HG03378 (cell line): Measurements from ENCODE around the gene POU2AF3.

Experiments
- ATAC-seq: cut with Tn5 transposase; IDR thresholded peaks from one replicate; pipeline ENCODE4 v1.9.1; 2021; ENCODE audit warnings: mild to moderate bottlenecking, moderate library complexity; ENCODE audit not compliant: unreplicated experiment

Gene POU2AF3

DNA sequence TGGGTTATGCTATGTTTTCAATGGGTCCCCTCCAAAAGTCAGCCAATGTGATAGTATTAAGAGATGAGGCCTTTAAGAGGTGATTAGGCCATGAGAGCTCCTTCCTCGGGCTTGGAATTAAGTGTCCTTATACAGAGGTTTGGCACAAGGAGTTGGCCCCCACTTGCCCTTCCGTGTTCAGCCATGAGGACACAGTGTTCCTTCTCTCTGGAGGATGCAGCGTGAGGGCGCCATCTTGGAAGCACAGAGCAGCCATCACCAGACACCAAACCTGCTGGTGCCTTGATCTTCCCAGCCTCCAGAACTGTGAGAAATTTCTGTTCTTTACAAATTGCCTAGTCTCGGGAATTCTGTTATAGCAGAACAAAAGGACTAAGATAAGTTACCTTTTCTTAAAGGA lies 26.9 kb downstream of the POU2AF3 start:
- ATAC-seq: no peak

DNA sequence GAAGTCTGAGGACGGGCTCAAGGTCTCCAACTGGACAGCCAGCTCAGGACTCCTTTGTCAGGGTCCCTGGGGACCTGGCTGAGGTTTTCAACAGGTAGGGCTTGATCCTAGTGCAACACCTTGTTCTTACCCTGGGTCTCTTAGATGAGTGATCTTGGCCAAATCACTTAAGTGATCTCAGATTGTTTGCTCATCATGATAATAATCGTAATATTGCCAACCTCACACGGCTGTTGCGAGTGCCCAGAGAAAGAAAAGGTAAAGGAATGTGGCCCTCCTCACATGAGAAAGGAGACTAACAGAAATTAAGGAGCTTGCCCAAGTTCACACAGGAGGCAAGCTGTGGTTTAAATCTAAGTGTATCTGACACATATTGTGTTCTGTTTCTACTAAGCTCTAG lies 28.5 kb downstream of the POU2AF3 start:
- no peak for ATAC-seq

DNA sequence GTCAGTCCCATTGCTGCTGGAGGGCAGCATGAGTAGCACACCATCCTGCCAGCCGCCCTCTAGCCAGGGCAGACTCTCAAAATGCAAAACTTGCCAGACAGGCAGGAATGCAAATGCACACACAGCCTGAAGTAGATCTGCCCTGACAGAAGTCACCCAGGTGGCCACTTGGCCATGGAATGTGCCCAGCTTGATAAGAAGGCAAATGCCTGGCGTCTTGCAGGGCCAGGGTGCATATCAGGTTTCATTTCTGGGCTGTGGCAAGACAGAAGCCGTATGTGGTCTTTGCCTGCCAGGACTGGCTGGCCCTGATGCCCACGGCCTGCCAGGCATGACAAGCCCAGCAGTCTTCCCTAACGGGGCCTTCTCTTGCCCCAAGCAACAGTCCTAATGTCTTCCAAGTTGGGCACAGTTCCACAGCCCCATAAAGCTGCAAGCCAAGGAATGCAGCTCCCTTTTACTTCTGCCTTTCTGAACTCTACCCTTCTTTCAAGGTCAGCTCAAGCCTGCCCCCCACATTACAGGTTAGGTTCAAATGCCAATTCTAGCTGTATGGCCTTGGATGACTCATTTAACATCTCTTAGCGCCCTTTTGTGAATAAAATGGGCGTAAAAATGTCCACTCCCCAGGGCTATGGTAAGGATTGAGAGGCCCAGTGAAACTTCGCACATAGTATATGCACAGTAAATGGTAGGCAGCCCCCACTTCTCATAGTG lies 29.7 kb downstream of the POU2AF3 start:
- no peak for ATAC-seq

DNA sequence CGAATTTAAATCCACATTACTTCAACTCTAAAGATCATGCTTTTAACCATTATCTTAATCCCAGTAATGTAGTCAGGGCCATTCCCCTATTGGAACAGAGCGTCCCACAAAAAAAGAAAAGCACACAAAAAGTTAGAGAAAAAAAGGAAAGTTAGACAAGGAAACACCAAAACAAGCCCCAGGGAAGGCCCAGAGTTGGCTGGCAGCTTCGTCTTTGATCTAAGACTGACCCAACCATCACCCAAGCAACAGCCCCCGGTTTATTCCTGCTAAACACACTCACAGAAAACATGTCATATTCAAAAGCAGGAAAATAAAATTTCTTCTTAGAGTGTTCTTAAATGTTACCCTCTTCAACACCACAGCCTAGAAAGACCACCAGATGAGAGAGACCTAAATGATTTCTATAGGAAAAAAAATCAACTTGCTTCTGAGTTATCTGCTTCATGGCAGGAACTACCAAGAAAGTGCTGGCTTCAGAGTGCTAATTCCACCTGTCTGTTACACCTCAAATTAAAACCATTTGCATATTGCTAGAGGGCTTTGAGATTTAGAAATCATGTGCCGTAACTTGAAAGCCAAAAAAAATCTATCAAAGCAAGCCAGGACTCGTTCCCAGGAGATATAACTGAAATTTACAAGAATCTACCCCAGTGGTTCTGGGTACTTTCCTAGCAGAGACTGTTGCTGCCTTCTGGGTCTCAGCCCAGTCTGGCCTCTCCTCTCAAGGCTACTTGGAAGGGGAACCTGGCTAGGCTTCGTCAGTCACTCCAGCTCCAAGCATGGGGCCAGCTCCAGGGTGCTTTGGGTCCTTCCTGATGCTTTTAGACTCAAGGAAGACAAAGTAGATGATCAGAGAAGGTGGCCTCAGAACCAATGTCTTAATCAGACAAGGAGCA lies 31.2 kb downstream of the POU2AF3 start:
- no peak for ATAC-seq

DNA sequence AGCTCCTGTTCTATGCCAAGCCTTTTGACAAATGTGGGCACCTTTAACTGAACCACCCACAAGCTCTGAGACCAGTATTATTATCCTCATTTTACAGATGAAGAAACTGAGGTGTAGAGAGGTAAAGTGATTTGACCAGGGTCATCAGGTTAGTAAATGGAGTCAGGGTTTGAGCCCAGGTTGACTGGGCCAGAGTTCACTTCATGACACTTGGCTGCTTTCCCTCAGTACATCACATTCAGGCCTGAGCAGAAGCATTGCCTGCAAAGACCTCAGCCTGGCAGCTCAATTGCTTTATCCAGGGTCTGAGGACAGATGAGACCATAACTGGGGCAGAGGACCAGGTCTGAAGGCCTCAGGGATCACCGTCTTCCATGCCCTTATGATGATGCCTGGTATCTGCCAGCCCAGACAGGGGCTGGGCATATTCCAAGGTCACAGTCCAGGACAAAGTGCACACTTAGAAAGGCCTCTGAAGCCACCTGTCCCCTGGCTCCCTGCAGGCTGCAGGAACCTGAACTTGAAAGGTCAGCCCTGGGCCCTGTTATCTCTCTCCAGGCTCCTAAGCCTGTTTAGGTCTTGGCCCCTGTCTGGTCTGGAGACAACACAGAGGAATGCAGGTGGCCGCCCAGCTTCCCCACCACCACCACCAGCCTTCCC lies 32.0 kb downstream of the POU2AF3 start:
- ATAC-seq: no peak

DNA sequence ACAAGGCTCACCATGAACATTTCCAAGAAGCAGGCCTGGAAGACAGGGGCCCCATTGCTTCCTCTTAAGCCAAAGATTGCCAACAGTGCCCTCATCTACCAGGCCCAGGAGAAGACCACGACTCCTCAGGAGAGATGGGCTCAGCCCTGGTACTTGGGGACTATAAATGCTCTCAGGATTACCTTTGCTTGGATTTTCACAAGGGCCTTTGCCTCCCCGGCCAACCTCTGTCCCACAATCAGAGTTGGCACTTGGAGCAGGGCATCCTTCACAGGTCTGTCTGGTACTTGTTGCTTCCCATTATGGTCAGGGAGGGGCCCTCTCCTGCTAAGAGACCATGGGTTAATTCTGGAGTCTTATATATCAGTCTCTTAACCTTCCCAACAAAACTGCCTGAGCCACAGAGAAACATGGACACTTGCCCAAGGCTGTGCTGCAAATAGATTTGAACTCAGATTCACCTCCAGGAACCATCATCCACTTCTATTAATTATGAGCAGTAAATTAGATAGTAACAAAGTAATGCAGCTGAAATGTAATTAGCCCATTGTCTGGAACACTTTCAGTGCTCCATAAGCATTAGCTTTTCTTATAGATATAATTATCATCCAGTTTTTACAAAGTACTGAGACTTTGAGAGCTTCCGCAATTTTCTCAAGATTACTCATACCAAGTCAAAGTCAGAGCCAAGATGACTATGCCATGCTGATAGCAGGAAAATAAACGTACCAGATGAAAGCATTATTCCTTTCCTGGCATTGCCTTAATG lies 33.5 kb downstream of the POU2AF3 start:
- no peak for ATAC-seq

DNA sequence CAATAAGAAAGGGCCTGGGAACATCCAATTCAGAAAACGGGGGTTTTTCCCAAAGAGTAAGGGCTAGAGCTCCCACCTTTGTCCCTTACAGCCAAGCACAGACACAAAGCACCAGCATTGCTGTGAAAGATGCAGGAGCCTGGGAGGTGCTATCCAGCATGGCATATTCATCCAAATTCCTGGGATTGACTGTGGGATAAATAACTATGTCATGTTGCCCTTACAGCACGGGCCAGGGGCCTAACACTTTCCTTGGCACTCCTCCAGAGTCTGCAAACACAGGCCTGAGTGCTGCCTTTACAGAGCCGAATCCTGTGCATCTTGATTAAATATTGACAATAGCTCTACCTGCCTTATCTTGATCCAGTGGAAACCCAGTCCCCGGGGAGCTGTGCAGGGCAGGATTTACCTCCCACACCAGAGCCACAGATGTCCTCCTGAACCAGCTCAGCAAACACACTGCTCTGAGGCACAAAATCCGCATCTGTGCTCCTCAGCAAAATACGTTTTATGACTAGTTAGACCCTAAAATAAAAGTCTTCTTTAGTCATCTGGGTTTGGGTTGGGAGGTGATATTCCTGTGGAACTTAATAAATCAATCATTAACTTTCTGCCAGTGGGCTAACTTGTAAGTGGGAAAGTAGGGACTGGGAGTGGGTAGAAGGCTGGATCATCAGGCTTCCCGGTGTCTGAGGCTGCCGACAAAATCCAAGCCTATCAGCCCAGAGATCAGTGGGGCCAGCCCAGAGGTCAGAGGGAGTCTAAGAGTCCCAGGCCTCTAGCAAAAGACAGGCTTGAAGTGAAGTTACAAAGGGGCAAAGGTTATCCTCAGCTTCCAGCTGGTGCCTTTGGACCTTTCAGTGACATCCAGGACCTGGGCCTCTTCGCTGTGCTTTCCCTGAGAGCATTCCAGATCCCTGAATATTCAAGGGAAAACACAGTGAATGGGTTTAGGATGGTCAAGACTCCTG lies 36.5 kb downstream of the POU2AF3 start:
- ATAC-seq: no peak

DNA sequence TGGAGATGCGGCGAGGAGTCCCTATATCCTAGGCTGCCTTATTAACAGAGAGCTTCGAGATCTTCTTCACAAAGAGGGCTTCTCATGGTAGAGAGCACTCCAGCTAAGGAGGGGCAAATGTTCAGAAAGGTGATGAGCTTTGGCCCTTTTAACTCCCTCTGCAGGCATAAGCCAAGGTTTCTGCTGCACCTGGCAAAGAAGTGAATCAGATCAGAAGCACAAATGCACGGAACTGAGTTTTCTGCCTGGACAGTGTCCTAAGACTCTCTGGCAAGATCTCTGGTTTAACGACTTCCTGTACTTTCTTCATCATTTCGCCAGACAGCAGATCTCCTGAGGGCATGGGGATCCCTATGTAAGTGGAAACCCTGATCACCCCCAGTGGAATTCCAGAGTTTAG lies 37.2 kb downstream of the POU2AF3 start:
- ATAC-seq: no peak

DNA sequence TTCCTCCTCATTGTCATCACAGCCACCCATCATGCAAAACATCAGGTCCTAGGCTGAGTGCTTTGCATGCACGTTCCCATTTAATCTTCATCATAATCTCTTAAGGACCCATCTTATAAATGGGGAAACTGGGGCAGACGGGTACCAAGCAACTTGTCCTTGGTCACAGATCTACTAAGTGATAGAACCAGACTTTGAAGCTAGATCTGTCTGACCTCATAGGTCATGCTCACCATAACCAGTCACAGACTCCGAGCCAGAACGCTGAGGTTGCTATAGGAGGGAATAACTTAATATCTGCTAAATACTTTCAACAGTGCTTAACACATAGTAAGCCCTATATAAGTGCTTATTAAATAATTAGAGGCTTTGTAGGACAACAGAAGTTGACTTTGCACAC lies 37.7 kb downstream of the POU2AF3 start:
- ATAC-seq: no peak

DNA sequence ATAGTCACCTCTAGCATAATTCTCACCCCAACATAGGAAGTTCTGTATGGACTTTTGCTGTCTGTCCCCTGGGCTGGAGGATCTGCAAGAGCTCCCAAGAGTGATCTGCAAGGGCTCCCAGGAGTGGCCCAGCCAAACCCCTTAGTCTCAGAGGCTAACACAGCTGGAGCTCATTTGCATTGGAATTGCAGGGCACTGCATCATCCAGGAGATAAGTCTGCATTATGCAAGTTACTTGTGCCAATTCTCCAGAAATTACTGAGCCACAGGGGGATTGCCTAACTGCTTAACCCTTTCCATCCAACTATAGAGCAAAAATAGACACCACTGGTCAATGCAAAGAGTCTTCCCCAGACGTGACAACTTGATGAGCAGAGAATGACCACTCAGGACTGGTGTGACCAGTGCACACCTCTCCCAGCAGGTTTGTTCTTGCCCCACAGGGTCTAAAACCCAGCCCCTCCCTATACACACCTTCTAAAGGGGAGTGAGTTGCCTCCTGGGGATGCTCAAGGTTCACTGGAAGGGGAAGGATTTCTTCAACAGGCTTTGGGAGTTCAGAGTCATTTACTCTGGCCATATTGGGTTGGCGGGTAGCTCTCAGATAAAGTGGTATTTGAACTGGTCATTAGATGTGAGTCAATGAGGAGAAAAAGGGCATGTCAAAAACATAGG lies 38.4 kb downstream of the POU2AF3 start:
- ATAC-seq: no peak

DNA sequence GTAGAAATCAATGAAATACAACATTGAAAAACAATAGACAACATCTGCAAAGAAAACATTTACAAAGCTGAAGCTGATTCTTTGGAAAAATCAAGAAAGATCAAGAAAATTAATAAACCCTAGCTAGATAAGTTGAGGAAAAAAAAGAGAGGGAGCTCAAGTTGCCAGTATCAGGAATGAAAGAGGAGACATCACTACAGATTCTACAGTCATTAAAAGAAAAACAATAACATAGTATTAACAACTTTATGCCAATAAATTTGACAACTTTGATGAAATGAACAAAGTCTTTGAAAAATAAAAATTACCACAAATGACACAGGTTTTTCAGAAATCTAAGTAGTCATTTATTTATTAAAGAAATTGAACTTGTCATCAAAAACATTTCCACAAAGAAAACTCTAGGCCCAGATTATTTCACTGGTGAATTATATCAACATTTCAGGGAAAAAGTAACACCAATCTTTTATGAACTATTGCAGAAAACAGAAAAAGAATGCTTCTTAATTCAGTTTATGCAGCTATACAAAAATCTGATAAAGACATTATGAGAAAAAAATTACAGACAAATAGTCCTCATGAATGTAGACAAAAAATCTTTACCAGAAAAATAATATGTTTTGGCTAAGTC lies 41.5 kb downstream of the POU2AF3 start:
- ATAC-seq: no peak

DNA sequence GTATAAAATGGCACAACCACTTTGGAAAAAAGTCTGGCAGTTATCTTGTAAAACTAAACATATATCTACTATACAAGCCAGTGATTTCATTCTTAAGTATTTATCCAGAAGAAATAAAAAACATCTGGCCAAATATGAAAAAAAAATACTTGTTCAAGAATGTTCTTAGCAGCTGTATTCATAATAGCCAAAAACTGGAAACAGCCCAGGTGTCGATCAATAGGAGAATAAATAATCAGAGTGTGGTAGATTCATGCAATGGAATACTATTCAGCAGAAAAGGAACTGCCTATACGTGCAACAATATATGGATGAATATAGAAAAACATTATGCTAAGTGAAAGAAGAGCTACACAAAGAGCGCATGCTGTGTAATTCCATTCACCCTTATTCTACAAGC lies 44.0 kb downstream of the POU2AF3 start:
- ATAC-seq: no peak

DNA sequence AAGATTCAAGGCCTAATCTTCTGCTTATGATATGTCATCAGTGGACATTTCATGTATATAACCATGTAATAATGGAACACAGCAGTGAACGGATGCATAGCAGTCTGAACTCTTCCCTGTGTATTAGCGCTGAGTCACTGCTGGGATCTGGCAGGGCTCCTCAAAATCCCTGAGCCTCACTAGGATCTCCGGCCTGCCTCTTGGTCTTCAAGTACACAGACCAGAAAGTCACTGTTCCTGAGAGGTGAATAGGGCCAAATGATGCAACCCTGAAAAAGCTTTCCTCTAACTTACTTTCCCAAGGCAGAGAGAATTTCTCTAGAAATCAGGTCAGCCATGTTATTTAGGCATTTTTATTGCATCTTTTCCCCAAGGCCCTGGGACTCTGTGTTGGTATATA lies 45.7 kb downstream of the POU2AF3 start:
- no peak for ATAC-seq

DNA sequence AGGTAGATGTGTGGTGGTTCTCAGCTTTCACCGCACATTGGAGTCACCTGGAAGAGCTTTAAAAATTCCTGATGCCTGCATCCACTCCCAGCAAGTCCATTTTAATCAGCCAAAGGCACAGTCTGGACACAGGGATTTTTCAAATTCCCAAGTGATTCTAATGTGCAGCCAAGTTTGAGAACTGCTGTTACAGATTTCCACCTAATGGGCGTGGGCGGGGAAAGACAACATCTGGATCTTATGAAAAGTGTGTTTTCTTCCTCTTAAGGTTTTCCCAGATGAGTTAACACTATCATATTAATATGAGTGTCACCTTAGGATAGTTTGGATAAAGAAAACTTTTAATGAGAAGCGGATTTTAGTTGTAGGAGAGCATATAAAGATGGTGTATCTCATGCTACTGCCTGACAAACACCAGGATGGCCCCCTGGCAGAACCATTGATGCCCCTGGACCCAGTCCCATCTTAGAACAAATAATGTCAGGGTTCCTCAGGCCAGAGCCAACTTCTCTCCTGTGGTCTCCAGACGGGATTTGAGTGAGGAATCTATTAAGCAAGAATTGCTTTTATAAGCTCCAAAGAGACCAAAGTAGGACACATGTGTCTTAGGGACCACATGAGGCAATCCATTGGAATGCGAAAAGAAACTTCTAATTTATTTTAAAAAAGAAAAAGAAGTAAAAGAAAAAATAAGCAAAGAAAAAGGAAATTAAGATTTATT lies 48.8 kb downstream of the POU2AF3 start:
- no peak for ATAC-seq

DNA sequence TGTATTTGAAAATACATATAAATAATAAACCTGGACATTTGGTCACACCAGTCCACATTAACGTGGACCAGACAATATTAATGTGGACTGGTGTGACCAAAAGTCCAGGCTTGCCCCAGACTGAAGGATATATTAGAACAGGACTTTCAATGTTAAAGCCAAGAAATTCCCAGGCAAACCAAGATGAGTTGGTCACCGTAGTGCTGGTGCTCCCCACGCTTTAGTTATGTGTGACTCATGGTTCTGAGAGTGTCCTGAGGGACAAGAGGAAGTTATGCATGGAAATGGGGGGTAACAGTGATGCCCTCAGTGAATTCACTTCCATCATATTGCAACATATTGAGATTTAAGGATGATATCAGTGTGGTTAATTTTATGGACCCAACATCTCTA lies 49.4 kb downstream of the POU2AF3 start:
- ATAC-seq: no peak

DNA sequence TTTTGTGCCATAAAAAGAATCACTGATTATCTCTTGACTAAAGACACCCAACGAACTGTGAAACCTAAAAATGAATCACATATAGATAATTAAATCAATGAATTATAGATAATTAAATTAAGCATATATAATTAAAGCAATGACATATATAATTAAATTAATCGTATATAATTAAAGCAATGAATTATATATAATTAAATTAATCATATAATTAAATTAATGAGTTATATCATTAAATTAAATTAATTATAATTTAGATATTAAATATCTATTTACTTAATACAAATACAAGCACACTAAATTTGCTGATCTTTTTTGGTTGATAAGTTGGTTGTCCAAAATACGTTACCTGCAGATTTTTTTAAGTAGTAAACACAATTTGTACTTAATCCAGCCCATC lies 49.8 kb downstream of the POU2AF3 start:
- ATAC-seq: no peak

DNA sequence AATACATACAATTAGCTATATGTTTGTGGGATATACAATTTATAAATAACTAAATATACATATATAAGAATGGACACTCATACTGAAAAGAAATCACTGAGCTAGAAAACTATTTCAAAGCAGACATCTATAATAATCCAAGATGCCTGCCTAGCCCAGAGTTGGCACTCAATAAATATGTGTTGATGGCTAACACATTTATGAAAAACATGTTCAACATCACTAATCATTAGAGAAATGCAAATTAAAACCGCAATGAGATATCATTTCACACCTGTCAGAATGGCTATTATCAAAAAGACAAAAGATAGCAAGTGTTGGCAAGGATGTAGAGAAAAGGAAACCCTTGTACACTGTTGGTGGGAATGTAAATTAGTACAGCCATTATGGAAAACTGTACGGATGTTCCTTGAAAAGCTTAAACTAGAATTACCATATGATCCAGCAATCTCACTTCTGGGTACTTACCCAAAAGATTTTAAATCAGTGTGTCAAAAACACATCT lies 50.9 kb downstream of the POU2AF3 start:
- no peak for ATAC-seq

DNA sequence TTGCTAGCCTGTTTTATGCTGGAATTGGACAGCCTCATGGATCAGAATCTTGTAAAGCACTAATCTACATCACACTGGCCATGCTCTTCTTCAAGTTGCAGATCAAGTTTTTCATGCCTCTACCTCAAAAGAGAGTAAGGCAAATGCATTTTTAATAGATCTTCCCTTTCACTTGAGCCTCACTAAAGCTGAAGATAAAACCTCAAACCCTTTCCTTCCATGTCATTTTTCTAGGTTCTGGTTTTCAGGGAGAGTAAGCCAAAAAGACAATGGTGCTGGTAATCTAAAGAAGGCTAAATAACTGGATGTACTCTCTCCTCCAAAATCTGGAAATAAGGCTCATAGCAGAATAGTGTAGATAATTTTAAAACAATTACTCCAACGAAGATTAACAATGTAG lies 52.5 kb downstream of the POU2AF3 start:
- ATAC-seq: no peak
